GM19025 (cell line): ENCODE data around the gene TULP1.
"Not testable (repeated sequence)": the region's sequence is repeated elsewhere in the genome, so short reads cannot be mapped to it uniquely, and the experiment has no call there.

Experiments
- ATAC-seq: cut with Tn5 transposase; IDR thresholded peaks from one replicate; pipeline ENCODE4 v1.9.1; 2021; ENCODE audit warnings: mild to moderate bottlenecking, low read depth, moderate library complexity; ENCODE audit not compliant: unreplicated experiment

The TULP1 gene

DNA sequence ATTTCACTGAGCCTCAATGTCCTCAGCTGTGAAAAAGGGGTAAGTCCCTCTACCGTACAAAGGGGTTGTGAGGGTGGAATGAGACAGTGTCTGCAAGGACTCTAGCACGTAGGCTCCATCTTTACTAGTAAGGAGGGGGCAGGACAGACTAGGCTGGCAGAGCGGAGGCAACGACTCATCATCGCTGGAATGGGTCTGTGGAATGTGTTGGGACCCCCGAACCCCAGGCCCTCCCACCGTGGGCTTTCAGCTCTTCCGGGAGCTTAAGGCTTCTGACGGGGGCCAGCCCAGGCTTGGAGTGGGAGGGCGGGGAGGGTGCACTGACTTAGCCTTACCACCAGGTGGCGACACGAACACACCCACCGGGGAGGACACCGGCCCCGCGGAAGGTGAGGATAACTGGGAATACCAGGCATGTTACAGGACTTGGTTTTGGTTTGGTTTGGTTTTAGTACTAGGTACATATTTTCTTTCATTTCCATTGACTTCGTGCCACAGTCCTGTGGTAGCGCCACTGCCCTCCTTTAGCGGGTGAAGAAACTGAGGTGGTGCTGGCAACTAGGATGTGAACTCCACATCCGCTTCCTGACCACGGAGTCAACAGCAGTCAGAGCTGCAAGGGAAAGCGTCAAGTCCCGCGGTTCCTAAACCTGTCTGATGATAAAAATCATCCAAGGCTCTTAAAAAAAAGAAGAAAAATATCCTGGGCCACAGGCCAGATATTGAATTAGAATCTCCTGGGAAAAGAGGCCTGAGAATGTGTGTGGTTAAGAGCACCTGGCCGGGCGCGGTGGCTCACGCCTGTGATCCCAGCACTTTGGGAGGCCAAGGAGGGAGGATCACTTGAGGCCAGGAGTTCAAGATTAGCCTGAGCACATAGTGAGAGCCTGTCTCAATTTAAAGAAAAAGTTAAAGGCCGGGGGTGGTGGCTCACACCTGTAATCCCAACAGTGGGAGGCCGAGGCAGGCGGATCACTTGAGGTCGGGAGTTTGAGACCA, 10.3 kb upstream of the TULP1 start:
- ATAC-seq, result peak; percentile 60

DNA sequence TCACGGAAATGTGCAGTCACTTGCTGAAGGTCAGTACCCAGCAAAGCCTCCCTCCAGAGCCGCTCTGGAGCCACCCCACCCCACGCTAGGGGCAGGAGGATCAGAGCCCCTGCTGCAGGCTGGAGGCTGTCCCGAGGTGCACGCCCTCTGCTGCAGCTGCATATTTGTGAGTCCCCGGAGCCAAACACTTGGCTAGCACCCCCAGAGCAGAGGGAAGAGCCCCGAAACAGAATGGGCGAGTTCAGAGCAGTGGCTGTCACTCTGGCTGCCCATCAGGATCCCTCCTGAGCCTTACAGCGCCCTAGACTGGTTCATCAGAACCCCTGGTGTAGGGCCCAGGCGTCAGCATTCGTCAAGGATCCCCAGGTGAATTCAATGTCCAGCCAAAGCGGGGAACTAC, 9.5 kb upstream of the TULP1 start:
- no peak for ATAC-seq

DNA sequence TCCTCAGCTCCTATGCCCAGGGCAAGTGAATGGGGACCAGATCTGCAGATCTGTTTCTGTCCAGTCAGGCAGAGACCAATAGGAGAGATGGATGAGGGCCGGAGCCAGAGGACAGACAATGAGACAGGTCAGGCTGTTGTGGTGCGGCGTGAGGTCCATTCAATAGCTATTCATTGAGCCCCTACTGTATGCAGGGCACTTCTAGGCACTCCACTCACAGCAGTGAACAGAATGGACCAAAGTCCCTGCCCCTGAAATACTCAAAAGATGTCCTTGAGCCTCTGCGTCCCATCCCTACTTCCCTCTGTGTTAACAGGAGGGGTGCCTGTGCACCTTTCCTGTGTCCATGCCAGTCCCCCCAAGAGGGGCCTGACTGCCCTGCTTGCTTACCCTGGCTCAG, 8.5 kb upstream of the TULP1 start:
- ATAC-seq, result no peak

DNA sequence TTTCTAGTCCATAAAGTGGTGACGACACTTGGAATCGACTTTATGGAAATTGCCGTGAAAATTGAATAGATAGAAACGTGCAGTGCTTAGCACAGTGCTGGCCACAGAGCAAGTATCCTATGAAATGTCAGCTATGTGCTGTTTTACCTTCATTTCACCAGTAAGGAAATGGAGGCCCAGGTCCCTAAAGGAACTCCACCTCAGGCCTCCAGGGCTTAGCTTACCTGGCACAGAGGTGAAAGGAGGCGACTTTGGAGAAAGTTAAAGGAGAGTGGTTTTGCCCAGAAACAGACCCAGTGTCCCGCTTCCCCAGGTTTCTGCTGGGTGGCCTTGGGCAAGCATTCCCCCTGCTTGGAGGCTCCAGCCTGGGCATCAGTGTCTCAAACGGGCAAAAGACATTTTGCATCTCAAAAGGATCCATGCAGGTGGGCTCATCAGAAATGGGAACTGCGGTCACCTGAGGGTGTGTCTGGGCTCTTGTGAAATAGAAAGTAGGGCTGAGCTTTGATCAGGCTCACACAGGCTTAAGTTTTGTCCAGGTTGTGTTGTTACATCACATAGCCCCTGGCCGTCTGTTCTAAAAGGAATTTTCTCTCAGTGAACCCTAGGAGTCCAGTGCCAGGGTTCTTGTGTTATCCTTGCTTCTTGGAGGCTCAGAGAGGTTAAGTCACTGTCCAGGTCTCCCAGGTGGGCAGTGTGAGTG, 6.8 kb upstream of the TULP1 start:
- ATAC-seq, result no peak

DNA sequence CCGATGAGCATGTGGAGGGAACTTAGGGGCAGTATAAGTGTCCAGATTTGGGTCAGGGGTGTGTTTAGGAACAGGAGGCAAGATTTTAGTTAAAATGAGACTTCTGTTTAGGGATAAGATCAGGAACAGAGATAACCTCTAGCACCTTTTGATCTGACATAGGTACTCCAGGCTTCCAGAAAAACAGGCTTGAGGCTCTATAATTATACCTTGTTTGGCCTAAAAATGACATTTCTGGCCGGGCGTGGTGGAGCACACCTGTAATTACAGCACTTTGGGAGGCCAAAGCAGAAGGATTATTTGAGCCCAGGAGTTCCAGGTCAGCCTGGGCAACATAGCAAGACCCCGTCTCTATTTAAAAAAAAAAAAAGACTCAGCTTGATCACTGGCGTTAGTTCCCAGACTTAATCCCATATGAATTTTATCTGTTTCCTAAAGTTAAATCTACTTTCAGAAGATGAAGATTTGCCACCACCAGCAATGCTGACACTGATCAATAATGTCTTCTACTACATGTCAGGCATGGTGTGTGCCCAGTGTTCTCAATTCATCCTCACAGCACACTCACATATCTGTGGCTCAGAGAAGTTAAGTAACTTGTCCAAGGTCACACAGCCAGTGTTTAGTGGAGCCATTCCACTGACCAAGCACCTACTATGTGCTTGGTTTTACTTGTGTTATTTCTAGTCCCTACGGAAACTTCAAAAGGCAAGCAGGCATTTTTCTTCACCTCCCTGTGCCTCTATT, 6.0 kb upstream of the TULP1 start:
- ATAC-seq, result no peak

DNA sequence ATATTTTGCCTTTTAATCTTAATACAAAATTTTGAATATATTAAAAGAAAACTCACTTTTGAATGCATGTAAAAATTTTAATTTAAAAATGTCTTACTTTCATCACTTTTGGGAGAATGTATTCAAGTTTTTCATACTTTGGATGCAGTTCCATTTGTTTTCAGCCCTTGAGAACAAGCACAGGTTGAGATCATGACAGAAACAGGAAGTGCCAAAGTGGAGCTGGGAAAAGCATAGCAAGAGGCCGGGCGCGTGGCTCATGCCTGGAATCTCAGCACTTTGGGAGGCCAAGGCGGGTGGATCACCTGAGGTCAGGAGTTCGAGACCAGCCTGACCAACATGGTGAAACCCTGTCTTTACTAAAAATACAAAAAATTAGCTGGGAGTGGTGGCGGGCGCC, 5.3 kb upstream of the TULP1 start:
- not testable (repeated sequence) for ATAC-seq

DNA sequence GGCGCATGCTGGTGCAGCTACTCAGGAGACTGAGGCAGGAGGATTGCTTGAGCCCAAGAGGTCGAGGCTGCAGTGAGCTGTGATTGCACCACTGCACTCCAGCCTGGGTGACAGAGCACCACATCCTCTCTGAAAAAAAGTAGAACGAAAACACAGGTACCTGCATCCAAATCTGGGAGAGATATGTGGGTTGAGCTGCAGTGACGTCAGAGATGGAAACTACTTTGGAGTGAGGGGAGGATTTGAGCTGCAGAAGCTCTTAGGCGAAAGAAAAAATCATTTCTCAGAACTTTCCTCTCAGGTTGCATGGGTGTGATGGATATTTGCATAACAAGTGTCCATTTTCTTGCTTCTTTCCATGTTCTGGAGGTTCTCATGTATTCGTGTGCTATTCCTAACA, 4.0 kb upstream of the TULP1 start:
- ATAC-seq, result no peak

DNA sequence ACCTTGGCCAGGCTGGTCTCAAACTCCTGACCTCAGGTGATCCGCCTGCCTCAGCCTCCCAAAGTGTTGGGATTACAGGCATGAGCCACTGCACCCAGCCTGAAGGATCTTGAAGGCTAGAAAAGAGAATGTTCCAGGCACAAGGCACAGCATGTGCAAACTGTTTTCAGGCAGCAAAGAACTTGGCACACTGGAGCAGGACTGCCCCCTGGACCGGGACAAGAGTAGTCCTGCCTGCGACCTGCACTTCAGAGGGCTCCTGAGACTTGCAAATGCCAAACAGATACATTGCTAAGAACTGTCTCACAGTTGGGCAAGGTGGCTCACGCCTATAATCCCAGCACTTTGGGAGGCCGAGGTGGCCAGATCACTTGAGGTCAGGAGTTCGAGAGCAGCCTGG, 3.2 kb upstream of the TULP1 start:
- ATAC-seq, result not testable (repeated sequence)

DNA sequence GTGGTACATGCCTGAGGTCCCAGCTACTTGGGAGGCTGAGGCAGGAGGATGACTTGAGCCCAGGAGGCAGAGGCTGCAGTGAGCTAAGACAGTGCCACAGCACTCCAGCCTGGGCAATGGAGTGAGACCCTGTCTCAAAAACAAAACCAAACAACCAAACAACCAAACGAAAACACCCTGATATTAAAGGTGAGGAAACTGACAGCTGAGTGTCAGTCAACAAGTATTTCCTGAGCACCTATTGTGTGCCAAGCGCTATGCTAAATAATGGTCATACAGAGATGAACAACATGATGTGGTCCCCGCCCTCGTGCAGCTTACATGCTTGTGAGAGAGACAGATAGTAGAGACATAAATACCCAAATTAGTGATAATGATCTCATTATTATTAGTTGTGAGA, 1.9 kb upstream of the TULP1 start:
- no peak for ATAC-seq

DNA sequence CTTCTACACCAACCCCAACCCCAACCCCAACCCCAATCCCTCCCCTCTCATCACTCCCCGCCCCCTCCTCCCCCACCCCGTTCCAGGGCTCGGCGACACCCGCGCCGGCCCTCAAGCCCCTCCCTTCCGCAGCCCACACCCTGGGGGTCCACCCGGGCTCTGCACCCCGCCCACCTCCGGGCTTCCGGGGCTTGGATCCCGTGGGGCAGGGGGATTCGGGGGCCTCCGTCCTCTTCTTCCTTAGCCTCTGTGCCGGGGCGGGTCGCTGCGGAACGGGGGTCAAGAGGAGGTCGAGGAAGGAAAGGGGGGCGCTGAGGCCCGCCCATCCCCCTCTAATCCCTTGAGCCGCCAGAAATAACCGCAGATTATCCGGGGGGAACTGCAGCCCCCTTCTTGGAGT, 690 bp downstream of the TULP1 start:
- no peak for ATAC-seq

DNA sequence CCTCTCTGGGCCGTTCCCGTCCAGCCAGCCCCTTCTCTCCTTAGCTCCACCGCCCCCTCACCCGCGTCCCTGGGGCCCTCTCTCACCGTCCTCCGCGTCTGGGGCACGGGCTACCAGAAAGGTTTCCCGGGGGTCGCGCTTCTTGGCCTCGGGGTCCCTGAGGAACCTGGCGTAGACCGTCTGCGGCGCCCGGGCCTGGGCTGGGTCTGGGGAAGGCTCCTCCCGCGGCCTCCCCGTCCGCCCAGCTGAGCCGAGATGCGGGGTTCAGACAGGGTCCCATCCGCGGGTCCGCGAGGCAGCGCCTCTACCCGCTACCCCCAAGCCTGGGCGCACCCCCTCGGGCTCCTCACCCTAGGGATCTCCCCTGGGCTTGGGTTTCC, 1.1 kb downstream of the TULP1 start:
- ATAC-seq, result no peak

DNA sequence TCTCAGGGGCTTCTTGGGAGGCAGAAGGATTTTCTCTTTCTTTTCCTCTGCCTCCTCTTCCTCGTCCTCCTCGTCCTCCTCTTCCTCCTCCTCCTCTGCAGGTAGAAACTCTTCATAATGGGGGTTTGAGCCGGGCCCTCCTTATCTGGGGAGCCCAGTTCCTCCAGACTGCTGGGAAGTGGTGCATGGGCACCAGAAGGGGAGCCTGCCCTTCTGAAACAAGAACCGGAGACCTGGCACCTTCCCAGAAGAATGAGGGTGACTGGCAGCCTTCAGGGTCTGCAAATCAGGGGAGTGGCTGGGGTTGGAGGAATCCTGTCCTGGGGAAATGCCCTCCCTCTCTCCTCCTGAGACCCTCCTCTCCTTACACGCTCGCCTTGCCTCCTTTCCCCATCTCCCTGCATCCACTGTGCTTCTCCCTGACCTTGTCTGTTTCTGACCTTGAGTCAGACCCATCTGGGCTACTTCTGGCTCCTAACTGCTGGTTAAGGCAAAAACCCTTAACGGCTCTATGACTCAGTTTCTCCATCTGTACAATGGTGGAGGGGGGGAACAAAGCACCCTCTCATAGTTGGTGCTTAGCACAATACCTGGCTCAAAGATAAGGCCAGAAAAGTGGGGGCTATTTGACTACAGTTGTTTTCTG, 1.7 kb downstream of the TULP1 start:
- ATAC-seq, result no peak

DNA sequence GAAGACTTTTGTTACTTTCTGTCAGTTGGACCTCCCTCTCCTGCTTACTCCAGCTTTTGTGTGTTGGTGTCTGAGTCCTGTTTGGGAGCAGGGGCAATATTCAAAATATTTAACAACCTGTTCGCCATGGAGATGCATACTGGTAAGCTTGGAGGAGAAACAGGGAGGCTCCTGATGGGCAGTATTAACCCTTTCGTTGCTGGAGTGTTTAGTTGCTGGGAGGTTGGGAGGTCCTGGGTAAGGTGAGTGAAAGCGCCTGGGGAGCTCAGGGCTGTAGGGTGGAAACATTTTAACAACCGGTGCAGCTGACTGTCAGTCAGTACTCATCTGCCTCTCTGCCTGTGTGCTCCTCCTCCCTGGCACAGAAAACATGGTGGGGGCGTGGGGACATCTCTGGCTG, 4.2 kb downstream of the TULP1 start:
- ATAC-seq, result no peak

DNA sequence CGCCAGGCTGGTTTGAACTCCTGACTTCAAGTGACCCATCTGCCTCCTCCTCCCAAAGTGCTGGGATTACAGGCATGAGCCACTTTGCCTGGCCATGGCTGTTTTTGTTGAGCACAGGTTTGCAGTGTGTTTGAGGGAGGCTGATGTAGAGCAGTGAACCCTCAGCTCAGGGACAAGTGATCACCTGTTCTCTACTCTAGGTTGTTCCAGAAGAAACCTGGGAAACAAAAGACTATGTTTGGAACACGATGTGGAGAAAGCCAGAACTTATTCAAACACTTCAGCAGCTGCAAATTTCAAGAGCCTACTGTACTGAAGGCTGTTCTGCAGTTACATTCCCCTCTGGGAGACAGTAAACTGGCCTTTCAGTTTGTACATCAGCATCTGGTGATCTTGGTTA, 4.7 kb downstream of the TULP1 start:
- no peak for ATAC-seq

DNA sequence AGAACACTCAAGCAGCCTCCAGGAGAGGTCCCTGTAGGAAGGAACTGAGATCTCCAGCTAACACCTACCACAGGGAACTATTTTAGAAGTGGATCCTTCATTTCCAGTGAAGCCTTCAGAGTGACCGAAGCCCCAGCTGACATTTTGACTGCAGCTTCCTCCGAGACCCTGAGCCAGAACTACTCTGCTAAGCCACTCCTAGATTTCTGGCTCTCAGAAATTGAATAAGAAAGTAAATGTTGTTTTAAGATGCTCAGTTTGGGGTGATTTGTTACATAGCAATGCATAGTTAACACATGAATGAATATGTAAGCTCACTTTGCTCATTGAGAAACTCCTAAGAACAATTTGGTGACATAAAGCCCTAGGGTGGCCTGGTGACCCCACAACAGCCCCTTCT, 5.5 kb downstream of the TULP1 start:
- ATAC-seq, result no peak

DNA sequence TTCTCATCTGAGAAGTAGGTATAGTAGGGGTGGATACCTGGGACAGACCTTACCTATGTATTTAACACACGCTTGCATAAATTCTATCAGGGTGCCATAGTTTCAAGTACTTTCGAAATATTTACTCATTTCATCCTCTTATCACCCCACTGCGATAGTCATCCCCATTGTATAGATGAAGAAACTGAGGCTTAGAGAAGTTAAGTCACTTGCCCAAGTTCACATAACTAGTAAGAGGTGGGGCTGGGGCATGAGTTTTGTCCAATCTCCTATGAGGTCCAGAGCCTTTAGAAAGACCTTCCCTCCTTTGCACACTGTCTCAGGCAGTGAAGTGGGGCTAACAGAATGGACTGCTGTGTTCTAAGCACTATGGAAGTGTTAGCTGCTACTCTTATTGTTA, 6.2 kb downstream of the TULP1 start:
- ATAC-seq, result no peak

DNA sequence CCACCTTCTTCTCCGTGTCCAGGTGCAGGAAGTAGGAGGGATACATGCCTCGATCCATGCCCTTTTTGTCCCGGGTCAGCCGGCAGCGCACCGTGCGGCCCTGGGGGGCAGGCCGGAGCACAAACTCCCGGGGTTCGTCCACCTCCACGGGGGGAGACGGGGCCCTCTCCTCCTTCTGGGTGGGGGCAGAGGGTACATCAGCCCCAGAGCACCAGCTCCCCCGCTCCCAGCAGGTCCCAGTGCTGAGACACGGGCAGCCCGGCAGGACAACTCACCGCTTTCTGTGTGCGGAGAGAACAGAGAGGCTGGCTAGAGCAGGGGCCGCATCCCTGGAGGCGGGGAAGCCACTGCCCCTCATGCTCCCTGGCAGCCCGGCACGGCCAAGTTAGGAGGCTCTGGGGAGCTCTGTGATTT, 6.7 kb downstream of the TULP1 start:
- ATAC-seq, result no peak

DNA sequence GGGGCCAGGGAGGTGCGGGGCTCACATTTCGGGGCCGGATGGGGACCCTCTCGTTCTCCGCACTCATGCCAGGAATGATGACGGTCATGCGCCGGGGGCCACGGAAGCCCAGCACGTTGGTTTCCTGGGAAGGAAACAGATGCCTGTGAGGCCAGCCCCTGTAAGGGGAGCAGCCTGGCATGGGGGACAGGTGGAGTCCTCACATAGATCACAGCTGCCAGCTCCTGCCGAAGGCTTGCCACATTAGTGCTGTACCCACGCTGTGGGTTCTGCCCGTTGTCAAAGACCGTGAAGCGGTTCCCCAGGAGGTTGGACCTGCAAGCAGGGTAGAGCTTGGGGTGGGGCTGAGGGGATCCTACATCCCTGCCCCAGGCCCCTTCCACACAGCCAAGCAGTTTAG, 9.2 kb downstream of the TULP1 start:
- ATAC-seq, result no peak

DNA sequence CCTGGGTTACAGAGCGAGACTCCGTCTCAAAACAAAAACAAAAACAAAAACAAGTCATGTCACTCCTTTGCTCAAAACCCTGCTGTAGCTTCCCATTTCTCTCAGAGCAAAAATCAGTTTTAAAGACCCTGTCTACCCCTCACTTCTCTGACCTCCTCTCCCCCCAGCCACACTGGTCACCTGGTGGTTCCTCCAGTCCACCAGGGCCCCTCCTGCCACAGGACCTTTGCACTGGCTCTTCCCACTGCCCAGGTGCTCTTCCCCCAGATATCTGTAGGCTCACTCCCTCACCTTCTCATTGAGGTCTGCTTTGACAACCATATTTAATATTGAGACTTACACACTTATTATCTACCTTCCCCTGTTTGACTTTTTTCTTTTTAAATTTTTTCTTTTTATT, 10.9 kb downstream of the TULP1 start:
- no peak for ATAC-seq

DNA sequence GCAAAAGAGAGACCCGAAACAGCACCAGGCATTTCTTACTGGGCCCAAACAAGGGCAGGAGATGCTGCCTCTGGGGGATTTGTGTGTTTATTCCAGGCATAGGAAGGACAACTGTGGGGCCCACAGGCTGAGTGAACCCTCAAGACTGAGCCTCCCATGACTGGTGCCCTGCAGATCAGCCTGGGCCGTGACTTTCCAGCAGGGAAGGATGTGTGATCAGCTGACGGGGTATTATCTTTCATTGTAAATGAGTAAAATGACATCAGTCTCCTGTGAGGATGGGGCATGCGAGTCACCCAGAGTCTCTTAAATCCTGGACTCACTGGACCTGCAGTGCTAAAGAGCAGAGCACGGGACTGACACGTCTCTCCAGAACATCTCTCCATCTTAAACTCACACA, 11.9 kb downstream of the TULP1 start:
- ATAC-seq, result no peak

DNA sequence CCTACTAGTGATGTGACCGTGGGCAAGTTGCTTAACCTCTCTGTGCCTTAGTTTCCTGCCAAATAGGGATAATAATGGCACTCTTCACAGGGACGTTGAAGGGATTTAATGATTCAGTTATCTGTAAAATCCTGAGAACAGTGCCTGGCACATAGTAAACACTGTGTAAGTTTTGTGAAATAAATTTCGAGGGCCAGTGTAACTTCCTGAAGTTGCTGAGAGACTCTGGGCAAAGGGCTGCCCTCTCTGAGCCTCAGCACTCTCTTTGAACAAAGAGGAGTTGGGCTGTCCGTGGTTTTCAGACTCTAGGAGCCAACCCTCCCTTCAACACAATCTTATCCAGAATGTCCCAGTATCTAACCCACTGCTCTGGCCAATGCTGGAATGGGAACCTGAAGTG, 13.3 kb downstream of the TULP1 start:
- no peak for ATAC-seq
